NCI-H1930 (cell line): ENCODE data around the gene ST6GALNAC2.

Source experiments
- DNase-seq, 2 experiments: peaks; one replicate each; lab custom pipeline; 2025; lab: John Stamatoyannopoulos, UW

The ST6GALNAC2 gene

DNA sequence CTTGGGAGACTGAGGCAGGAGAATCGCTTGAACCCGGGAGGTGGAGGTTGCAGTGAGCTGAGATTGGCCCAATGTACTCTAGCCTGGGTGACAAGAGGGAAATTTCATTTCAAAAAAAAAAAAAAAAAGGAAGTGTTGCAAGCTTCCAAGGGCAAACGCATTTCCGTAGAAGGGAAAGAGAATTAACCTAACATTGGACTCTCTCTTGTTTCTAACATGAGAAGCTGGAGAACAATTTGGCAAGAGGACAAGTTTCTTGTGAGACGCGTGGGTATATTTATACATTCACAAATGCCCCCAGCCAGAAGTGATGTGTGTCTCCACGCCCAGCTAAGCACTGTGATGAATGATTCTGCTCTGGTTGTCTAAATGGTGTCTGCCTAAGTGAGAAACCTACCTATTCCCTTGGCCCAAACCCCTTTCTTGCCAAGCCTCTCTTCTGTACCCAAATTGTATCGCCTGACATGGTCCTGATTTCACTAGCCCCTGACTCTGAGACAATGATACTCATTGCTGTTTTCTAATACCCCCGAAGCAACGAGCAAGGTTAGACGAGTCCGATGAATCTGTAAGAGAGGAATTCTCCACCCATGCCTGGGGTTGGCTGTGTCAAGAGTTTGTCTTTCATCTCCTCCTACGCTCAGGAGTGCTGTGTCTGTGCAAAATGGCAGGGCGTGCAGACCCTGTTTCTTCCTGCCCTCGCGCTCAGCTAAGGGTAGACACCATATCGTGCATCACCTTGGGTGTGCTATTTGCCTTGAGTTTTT lies 14.2 kb upstream of the ST6GALNAC2 start:
- DNase-seq = no peak

DNA sequence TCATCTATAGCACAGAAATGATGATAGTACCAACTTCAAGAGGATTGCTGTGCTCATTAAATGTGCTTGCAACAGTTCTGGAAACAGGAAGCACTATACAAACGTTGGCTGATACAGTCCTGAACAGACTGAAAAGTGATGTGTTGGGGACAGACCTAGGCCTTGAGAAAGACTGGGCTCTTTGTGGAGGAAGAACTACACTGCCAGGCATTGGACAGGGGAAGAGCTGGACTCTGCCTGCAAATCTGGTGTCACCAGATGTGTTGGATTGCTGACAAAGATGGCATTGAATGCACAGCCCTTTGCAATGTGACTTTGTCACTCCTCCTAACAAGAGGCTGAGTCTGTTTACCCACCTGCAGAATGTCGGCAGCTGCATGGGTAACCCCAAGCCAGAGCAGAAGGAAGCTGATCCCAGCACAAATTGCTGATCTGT lies 12.4 kb upstream of the ST6GALNAC2 start:
- peak in 1 of 2 experiments; percentile 24 for DNase-seq

DNA sequence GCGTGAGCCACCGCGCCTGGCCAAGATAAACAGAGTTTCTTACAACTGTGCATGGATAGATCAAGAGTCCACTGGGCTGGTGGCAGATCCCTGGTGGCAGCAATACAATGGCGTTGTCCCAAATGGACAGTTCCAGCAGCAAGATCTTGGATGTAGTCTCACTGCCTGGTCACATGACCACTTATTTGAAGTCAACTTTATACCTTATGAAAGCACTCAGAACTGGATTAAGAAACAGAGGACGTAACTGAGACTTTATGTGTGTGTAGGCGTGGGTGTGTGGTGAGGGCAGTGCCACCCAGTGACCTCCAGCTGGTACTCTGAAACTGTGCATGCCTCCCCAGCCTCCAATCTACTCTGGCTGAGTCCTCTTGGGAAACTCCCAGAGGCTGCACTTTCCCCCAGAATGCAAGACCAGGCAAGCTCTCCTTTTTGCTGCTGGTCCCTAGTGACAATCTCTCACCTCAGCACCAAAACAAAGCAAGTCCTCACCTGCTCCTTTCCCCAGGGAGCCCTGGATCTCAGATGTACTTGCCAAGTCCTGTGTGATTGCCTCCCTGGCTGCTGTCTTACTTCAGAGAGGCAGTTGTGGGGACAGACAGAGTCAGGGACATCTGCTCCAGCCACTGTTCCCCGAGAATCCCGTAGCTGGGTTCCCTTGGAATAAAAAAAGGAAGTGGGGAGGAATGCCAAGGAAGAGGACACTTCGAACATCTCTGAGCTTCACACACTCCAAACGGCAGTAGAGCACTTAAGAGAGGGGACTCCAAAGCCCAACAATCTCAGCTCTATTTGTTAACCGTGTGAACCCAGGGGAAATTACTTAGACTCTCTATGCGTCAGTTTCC lies 11.7 kb upstream of the ST6GALNAC2 start:
- peak in 1 of 2 experiments; percentile 29 for DNase-seq

GRCh38 chr17:76594690-76595089 lies 9.0 kb upstream of the ST6GALNAC2 start:
- DNase-seq = no peak

DNA sequence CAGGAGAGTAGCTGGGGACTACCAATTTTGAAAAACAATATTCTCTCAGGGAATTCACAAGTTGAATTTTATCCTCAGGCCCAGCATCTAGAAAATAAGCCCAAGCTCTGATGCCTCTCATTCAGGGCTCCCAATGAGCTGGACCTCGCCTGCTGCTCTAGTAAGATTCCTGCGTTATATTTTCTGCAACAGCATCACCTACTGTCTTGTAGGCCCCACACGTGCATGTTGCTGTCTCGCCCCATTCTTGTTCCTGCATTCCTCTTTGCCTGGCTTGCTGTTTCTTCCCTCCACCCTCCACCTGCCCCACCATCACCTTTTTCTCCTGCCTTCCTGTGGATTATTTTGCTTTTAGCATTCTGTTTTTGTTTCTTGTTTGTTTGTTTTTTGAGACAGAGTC lies 8.3 kb upstream of the ST6GALNAC2 start:
- no peak for DNase-seq

DNA sequence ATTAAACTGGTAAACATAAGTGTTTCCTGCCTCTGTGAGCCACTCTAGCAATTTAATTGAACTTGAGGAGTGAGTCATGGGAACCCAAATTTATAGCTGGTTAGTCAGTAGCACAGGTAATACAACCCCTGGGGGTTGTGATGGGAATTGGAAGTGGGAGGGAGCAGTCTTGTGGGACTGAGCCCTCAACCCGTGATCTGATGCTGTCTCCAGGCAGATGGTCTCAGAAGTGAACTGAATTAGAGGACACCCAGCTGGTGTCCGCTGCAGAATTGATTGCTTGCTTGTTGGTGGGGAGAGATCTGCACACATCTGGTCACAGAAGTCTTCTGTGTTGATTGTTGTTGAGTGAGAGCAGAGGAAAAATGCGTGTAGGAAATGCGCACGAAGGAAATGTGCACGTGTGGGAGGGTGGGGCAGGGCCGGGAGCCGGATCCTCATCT lies 7.7 kb upstream of the ST6GALNAC2 start:
- no peak for DNase-seq

- no peak for DNase-seq
Measured at GRCh38 chr17:76588182-76588581, 2.5 kb upstream of the ST6GALNAC2 start.

DNA sequence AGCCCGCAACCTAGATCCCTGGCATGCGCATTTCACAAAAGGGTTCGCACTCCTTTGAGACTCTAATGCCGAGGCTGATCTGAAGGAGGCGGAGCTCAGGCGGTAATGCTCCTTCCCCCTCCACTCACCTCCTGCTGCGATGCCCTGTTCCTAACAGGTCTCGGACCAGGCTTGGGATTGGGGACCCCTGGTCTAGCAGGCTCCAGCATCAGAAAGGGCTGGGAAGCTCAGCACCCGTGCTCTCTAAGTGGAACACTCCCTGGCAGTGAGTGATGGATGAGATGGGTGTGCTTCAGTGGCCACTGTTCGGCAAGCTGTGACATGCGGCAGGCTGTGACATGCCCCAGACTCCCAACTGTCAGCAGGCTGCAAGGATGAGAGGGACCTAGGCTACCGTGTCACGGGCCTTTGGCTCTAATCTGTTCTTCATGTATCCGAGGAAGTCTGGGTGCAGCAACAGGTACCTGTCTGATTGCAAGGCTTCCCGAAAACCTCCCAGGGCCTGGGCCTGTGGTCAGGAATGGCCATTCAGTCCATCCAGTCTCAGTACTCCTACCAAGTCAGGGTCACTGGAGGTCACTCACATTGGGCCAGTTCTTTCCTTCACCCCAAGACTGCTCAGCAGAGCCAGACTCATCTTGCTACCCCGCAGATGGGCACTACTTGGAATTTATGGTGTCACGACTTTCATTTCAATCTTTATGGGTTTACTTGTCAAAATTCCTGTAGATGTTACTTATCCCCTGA lies 1.3 kb upstream of the ST6GALNAC2 start:
- DNase-seq = no peak

- no peak for DNase-seq
Measured at GRCh38 chr17:76585033-76585648, 519 bp downstream of the ST6GALNAC2 start.

DNA sequence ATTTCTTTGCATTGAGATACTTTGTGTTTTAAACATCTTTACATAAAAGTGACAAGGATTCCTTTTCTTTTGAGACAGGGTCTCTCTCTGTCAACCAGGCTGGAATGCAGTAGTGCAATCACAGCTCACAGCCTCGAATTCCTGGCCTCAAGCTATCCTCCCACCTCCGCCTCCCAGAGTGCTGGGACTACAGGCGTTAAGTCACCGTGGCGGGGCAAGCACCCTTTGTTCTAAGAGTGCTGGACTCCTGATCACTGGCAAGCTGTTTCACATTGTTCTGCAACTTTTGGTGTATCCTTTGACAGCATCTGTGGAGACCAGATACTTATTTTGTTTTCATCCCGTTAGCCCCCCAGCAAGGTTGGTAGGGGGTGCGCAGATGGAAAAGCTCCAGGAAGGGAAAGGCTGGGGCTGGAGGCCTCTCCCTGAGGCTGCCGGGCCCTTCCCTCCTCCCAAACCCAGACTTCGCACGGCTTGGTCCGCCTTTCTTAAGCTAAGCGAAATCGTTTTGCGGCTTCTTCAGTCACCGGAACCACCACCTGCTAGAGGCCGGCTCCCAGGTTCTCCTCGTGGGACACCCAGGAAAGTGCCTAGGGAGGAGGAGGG lies 1.1 kb downstream of the ST6GALNAC2 start:
- no peak for DNase-seq

GRCh38 chr17:76582660-76583059 lies 3.0 kb downstream of the ST6GALNAC2 start:
- no peak for DNase-seq

DNA sequence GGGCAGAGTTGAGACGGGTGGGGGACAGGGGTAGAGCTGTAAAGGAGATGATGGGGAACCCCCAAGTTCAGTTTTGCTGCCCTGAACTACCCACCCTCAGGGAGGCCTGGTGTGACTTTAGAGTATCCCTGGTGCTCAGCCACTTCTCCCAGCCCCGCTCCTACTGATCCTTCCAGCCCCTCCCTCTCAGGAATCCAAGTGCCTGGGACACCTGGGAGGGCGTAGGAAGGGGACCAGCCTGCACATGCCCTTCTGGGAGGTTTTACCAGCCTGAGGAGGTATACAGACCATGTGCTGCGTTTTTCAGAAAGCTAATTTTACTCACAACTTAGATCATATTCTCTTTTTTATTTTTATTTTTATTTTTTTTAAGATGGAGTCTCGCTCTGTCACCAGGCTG lies 4.1 kb downstream of the ST6GALNAC2 start:
- no peak for DNase-seq

DNA sequence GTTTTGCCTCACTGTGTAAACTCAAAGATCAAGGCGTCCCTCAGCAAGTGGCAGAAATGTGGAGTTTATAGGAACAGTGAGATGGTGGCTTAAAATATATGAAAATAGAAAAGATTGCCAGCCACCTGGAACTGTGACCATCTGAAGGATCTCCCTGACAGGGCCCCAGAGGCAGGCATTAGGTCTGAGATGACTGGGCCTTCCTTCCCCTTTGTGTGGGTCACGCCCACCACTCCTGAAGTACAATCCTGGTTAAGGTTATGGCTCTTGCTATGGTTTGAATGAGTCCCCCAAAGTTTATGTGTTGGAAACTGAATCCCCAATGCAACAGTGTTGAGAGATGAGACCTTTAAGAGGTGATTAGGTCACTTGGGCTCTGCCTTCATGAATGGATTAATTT lies 6.4 kb downstream of the ST6GALNAC2 start:
- no peak for DNase-seq

DNA sequence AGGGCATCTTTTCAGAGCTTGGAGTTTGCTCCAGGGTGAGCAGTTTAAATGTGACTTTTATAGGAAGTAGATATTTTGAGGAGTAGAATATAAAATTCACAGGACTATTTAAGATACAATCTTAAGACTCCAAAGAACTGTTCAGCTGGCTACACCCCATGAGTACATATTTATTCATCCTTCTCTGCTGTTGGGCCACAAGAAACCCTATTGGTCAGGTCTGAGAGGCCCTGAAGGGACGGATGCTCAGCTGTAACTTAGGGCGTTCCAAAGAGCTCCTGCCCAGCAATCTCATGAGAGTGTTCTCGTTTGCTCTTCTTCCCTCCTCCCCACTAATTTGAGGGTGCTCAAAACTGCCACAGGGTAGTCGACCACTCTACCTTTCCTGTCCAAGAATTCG lies 7.3 kb downstream of the ST6GALNAC2 start:
- no peak for DNase-seq

- DNase-seq = no peak
Measured at GRCh38 chr17:76577876-76578275, 7.8 kb downstream of the ST6GALNAC2 start.

GRCh38 chr17:76576189-76576588 lies 9.5 kb downstream of the ST6GALNAC2 start:
- DNase-seq = no peak

DNA sequence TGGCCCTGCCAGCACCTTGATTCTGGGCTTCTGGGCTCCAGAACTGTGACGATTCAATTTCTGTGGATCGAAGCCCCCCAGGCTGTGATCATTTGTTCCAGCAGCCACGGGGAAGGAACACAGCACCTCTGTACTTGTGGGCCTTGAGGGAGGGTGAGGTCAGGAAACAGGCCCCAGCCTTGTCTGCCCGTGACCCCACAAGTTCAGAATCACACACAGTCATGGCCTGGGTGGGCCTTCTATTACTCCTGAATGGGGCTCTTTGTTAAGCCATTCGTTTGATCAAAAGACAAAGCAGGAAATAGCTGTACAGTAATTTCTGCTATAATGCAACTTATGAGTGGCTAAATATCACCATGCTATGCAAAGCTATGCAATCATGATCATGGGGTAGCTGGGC lies 10.1 kb downstream of the ST6GALNAC2 start:
- no peak for DNase-seq

GRCh38 chr17:76574166-76574565 lies 11.5 kb downstream of the ST6GALNAC2 start:
- DNase-seq = no peak

GRCh38 chr17:76573096-76573495 lies 12.6 kb downstream of the ST6GALNAC2 start:
- DNase-seq = no peak

DNA sequence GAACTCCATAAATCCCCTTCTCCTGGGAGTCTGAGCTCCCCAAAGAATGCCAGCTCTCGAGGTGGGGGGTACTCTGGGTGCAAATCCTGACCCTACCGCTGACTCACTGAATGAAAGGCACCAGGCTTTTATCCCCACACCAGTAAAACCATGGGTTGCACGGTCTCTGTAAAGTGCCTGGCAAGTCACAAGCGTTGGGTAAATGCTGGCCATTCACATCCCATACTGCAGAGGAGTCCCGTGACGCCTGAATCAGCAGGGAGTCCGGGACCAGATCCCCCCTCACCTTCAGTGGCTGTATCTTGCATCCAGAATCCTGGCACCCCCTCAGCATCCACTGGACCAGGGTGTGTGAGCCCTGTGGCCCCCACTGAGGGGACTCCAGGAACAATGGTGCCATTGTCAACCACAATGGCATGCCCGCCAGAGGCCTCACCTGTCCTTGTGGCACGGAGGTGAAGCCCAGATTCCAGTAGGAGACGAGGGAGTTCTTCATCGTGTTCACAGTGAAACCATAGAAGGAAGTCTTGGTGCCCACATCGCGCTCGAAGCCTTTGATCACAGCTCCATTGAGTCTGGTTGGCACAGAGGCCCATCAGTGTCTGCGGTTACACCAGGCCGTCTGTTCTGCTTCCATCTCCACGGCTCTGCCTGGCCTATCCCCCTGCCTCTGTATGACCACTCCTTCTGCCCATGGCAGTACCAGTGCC lies 13.3 kb downstream of the ST6GALNAC2 start:
- DNase-seq = no peak
